GM21360 (cell line): ENCODE results near the gene SLC16A2.

Experiments used
- ATAC-seq: cut with Tn5 transposase; IDR thresholded peaks from one replicate; pipeline ENCODE4 v1.9.1; 2021; ENCODE audit warnings: mild to moderate bottlenecking, moderate library complexity; ENCODE audit not compliant: unreplicated experiment

SLC16A2 gene

DNA sequence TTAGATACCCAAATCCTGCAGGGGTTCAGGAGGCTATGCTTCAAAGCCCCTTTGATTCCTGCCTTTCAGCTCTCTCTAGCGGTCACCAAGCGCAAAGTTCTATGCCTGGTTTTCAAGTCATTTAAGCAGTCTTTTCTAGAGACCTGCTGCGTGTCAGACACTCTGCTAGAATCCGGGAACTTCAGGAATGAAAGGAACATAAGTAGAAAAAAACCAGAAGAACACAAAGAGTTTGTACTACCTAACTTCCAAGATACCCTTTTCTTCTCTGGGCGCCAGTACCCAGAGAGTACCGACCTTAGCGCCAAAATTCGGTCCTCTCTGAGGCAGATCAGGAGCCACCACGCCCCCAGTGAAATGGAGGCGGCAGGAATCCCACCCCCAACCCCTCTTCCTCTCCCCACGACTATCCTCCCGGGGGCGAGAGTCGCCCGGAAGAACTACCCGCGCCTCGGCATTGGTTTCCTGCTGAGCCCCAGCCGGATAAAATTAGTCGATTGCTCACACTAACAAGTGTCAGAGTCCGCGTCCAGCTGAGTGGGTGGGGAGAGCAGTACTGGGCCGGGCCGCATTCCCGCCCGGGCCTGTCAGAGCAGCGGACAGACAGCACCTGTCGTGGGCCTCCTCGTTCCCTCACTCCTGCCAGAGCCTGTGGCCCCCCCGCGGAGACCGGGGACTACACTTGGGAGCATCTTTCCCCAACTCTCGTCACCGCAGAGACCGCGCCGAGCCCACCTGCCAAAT lies 114.3 kb downstream of the SLC16A2 start:
- peak; percentile 40 for ATAC-seq

DNA sequence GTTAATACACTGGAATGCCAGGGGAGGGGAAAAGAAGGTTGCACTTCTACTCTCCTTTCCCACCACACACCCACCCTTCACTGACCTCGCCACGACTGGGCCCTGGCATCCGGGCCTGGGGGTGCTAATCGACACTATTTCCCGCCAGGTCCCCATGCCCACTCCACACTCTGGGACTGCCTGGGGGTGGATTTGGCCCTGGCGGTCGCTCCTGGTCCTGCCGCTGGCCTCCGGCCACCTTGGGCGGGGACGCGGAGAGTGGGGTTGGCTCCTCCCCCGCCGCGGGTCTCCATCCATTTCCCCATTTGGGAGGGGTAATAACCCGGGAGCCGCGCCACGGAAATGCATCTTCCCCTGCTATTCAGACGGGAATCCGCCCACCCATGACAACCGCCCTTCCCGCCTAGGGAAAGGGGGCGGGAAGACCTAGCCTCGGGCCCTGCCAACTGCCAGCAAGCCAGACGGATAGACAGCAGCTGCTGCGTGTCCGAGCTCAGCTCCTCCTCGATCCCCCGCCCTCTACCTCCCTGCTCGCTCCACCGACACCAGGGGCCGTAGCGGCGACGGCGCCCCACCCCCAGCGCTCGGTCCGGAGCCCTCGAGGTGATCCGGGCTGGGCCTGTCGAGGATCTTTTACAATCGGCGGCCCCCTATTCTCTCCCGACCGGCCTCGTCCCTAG lies 115.0 kb downstream of the SLC16A2 start:
- no peak for ATAC-seq

DNA sequence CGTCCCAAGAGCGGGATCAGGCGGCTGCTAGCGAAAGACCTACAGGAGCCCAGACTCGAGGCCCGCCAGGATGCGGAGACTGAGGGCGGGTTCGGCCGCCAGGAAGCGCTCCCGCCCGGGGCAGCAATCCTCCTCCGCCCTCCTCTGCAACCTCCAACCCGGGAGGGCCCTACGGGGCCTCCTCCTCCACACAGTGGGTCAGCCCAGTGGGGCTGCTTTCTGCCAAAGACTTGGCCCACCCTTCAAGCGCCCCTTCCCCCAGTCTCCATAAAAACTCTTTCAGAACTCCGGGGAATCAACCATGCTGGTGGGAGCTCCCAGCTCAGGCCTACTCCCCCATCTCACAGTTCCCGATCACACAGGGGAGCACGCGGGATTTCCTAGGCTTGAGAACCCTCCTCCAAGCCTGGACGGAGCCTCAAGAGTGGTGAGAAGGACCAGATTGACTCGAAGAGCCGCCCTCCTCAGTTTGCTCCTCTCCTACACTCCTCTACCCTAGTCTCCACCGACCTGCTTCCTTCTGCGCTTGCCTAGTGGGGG lies 115.6 kb downstream of the SLC16A2 start:
- ATAC-seq = no peak

DNA sequence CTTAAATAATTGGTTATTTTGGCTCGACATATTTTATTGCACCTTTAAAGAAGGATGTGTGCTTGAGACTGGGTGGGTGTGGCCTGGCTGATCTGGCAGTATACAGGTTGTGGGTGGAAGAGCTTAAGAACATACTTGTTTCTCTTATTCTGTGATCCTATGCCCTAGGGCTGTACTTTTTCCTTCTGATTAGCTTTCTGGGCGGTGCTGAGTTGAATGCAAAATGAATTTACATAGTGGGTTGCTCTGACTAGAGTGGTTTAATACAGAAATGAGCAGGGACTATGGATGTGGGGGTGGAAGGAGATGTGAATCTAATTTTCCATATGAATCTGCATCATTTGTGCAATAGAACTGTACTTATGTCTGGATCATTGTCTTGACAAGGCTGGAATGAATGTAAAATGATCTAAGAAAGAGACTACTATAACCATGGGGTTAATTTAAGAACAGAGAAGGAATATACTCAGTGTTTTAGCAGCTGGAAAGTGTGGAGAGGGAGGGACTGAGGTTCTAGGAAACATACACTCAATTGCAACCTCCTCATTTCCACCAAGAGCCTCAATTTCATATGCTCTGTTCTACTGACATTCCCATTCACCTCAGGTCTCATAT lies 119.4 kb downstream of the SLC16A2 start:
- ATAC-seq = no peak

DNA sequence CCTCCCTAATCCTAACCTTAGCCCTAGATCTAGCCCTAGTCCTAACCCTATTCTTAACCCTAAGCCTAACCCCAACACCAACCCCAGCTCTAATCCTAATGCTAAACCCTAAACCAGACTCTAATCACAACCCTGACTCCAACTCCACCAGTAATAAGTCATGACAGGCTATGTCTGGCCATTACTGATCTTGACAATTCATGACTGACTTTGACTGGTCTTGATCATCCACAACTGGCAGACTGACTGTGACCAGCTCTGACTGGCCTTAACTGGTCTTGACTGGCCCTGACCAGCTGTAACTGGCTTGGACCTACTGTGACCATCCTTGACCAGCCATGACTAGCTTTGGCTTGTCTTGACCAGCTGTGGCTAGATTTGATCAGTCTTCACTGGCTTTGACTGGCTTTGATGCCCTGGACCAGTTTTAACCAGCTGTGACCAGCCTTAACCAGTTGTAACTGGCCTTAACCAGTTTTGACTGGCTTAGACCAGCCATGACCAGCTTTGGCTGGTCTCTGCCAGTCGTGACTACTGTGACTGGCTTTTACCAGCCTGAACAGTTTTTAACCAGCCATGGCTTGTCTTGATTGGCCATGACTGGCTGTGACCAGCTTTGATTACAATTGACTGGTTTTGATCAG lies 124.7 kb downstream of the SLC16A2 start:
- ATAC-seq = no peak

DNA sequence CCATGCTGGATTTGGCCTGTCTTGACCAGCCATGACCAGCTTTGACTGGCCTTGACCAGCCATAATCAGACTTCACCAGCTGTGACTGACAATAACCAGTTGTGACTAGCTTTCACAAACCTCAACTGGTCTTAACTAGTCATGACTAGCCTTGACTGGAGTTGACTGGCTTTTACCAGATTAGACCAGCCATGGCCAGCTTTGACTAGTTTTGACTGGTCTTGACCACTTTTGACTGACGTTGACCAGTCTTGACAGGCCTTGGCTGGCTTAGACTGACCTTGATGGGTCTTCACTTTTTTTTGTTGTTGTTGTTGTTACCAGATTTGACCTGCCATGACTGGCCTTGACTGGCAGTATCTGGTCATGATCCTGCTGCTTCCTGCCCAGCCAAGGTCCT lies 125.7 kb downstream of the SLC16A2 start:
- ATAC-seq = no peak

DNA sequence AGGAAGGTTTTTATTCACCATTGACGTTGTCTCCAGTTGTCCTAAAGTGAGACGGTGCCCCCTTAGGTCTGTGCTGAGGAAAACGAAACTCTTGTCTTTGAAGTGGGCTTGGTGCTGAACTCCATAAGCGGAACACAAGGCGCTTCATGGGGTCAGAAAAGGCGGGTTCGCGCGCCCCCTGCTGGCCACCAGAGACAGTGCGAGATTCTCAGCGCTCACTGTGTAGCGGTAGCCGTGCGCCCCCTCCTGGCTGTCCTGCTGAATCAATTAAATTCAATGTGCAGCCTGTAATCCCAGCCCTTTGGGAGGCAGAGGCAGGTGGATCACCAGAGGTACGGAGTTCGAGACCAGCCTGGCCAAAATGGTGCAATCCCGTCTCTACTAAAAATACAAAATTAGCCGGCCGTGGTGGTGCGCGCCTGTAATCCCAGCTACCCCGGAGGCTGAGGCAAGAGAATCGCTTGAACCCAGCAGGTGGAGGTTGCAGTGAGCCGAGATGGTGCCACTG lies 129.1 kb downstream of the SLC16A2 start:
- peak; percentile 80 for ATAC-seq

DNA sequence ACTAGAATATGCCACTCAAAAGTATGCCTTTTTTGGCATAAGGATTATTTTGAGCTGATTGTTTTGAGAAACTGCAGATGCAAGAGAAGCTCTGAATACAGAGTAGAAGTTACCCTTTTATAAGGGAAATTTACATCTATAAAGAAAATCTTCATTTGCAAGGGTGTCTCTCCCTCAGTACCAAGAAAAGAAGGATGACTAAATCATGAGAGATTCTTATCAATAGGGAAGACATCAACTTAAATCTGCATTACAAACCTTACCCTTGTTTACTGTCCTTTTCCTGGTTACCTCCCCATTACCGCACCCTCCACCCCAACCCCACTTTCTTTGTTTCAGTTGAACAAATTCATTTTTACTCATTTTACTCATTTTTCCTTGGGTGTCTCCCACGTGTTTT lies 130.6 kb downstream of the SLC16A2 start:
- ATAC-seq = no peak

DNA sequence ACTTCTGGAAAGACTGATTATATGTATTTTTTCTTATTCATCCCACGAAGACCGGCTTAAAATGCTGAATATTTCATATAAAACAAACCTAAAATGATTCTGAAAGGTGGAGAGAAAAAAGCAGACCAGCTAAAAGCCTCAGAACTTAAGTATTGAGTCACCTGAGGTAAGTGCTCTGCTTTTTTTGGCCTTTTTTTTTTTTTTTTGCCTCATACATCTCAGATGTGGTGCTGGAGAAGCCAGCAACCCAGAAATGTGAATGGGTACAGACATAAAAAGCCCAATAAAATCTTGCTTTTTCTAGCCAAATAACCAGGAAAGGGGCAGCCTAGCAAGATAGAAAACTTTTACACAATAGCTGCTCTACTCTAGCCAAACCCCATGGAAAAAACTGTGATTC lies 136.1 kb downstream of the SLC16A2 start:
- no peak for ATAC-seq

DNA sequence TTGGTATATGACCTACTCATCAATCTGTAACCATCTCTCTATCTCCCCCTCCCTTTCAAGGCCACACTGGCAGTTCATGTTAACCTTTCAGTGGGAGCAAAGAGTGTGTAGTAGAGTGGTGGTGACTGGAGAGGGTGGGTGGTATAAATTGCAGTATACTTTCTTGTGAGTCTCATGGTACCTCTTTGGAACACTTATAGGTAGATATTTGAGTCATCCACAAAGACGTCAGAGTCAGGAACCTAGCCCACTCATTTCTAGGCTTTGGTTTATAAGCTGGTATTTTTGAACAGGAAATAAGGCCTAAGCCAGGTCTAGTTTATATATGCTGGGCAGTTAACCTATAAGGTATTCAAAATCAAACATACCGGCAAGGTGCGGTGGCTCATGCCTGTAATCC lies 156.8 kb downstream of the SLC16A2 start:
- ATAC-seq = no peak

DNA sequence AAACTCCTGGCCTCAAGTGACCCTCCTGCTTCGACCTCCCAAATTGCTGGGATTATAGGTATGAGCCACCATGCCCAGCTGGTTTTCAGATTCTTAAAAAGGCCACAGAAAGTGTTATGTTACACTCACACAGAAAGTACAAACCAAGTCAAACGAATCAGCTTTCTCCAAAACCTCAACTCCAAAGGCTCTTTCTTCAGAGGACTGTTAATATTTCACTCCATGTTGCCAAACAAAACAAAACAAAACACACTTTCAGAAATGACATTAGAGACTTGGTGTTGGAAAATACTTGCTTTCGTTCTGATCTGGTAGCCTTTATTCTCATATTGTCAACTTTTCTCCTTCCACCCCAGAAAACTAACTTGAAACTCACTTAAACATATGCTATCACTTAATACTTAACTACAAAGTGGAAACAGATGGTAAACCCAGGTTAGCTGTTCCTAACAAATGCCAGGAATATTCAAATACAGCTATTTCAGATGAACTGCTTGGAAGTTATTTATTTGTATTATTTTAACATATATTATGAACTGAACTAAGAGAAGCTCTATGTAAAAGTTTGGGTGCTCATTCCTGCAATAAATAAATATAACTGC lies 158.4 kb downstream of the SLC16A2 start:
- no peak for ATAC-seq
